Hepatocyte (in vitro differentiated cells): ENCODE measurements around the gene SCLT1.
"Not testable (repeated sequence)": the region's sequence is repeated elsewhere in the genome, so short reads cannot be mapped to it uniquely, and the experiment has no call there.

Experiments used
- EZH2 ChIP-seq: fragments of 200-600 bp; sonication (generic); IDR thresholded peaks from 2 replicates; pipeline ENCODE4 v1.6.1; 2016; ENCODE audit warnings: antibody characterized with exemption, mild to moderate bottlenecking, borderline replicate concordance
- TF ChIP-seq, protein P1 (sequence below): fragments of 200-600 bp; sonication (generic); IDR thresholded peaks from 2 replicates; pipeline ENCODE4 v1.5.1; 2016; ENCODE audit warnings: antibody characterized with exemption, mild to moderate bottlenecking; ENCODE audit not compliant: poor library complexity

DNA sequence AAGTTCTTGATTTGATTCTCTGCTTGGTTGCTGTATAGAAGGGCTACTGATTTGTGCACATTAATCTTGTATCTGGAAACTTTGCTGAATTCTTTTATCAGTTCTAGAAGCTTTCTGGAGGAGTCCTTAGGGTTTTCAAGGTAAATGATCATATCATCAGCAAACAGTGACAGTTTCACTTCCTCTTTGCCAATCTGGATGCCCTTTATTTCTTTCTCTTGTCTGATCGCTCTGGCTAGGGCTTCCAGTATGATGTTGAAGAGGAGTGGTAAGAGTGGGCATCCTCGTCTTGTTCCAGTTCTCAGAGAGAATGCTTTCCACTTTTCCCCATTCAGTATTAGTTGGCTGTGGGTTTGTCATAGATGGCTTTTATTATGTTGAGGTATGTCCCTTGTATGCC is 23.8 kb downstream of the SCLT1 start:
- not testable (repeated sequence) for TF ChIP-seq EZH2
- TF ChIP-seq, protein P1, sequence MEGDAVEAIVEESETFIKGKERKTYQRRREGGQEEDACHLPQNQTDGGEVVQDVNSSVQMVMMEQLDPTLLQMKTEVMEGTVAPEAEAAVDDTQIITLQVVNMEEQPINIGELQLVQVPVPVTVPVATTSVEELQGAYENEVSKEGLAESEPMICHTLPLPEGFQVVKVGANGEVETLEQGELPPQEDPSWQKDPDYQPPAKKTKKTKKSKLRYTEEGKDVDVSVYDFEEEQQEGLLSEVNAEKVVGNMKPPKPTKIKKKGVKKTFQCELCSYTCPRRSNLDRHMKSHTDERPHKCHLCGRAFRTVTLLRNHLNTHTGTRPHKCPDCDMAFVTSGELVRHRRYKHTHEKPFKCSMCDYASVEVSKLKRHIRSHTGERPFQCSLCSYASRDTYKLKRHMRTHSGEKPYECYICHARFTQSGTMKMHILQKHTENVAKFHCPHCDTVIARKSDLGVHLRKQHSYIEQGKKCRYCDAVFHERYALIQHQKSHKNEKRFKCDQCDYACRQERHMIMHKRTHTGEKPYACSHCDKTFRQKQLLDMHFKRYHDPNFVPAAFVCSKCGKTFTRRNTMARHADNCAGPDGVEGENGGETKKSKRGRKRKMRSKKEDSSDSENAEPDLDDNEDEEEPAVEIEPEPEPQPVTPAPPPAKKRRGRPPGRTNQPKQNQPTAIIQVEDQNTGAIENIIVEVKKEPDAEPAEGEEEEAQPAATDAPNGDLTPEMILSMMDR, result not testable (repeated sequence)
